GM12878 (cell line): ENCODE data around the gene CD38. TPM values are rescaled to one million over a fixed set of nuclear protein-coding genes. Genes with fewer than 3 reads are reported as not detected.

Experiments
- ATAC-seq: fragments of 200-7000 bp; cut with Tn5 transposase; 3 replicates; pipeline ENCODE4 v1.9.1; 2020; ENCODE audit warnings: mild to moderate bottlenecking, moderate library complexity
- BruUV-seq: library from RNA; stranded (reverse); fragments of 400-500 nt; replicated peaks from 2 replicates; lab custom pipeline; 2021; lab: Mats Ljungman, UMichigan
- CTCF ChIA-PET: fragments of 300-600 bp; sonication (Branson Sonifier 250); formaldehyde crosslinking; extraction: SDS; loops from one replicate; lab custom pipeline; 2021; ENCODE audit warnings: inconsistent platforms; lab: Yijun Ruan, JAX
- POLR2A ChIA-PET: fragments of 350-600 bp; formaldehyde crosslinking; extraction: SDS; loops from one replicate; lab custom pipeline; 2021; ENCODE audit warnings: inconsistent platforms; lab: Charles Lee
- RAD21 ChIA-PET: fragments of 300-600 bp; sonication (Branson Sonifier 250); formaldehyde crosslinking; loops from one replicate; lab custom pipeline; 2023; ENCODE audit warnings: antibody characterized with exemption; ENCODE audit not compliant: unreplicated experiment; lab: Charles Lee
- SMC1A ChIA-PET: fragments of 300-600 bp; sonication (Branson Sonifier 250); formaldehyde crosslinking; loops from one replicate; lab custom pipeline; 2023; ENCODE audit not compliant: unreplicated experiment, uncharacterized antibody; lab: Charles Lee
- DNase-seq: peaks from one replicate; pipeline ENCODE4 v3.0.0-alpha.2; 2011; ENCODE audit warnings: low read depth, low spot score
- FAIRE-seq: peaks from 3 replicates; lab custom pipeline; 2011; peaks lifted over from hg19 to GRCh38; lab: Jason Lieb, UNC
- H2AFZ ChIP-seq: 2 replicates; pipeline ENCODE4 v1.6.0; 2011; ENCODE audit warnings: low read depth, low read length, control low read depth; ENCODE audit not compliant: control insufficient read depth
- H3K27ac ChIP-seq: 2 replicates; pipeline ENCODE4 v1.5.1; 2011; ENCODE audit warnings: control low read depth; ENCODE audit not compliant: control insufficient read depth, insufficient read depth
- H3K27me3 ChIP-seq, 2 experiments: replicated peaks in 1 of 2; 2 replicates each; pipeline versions ENCODE4 v1.6.0 to v1.6.1; 2011; ENCODE audit warnings: low read length in 1 of 2; ENCODE audit not compliant: control insufficient read depth in 2 of 2, insufficient read depth in 2 of 2
- H3K36me3 ChIP-seq, 2 experiments: 2 replicates each; pipeline ENCODE4 v1.5.1; 2011; ENCODE audit warnings: low read length in 1 of 2; ENCODE audit not compliant: control insufficient read depth in 2 of 2, insufficient read depth in 2 of 2
- H3K4me1 ChIP-seq: 2 replicates; pipeline ENCODE4 v1.6.1; 2011; ENCODE audit warnings: mild to moderate bottlenecking, low read length, moderate library complexity, mixed read lengths; ENCODE audit not compliant: control insufficient read depth, insufficient read depth
- H3K4me2 ChIP-seq: 2 replicates; pipeline ENCODE4 v1.6.0; 2011; ENCODE audit warnings: control low read depth; ENCODE audit not compliant: control insufficient read depth, insufficient read depth
- H3K4me3 ChIP-seq: fragments of 200-600 bp; sonication (generic); 2 replicates; pipeline ENCODE4 v1.5.1; 2016
- H3K79me2 ChIP-seq: 2 replicates; pipeline ENCODE4 v1.6.0; 2011; ENCODE audit warnings: low read length; ENCODE audit not compliant: control insufficient read depth, insufficient read depth
- H3K9ac ChIP-seq: 2 replicates; pipeline ENCODE4 v1.8.0; 2011; ENCODE audit warnings: low read length, control low read depth, mixed read lengths; ENCODE audit not compliant: control insufficient read depth, insufficient read depth
- H3K9me3 ChIP-seq: replicated peaks from 3 replicates; pipeline ENCODE4 v1.5.1; 2011; ENCODE audit warnings: mild to moderate bottlenecking, low read length; ENCODE audit not compliant: control insufficient read depth, insufficient read depth
- H4K20me1 ChIP-seq: 2 replicates; pipeline ENCODE4 v1.6.0; 2011; ENCODE audit not compliant: control insufficient read depth, insufficient read depth
- BMI1 ChIP-seq: fragments of 450-650 bp; IDR thresholded peaks from 2 replicates; pipeline ENCODE4 v1.6.1; 2016; ENCODE audit warnings: mild to moderate bottlenecking, moderate library complexity, borderline replicate concordance
- CHD4 ChIP-seq: fragments of 200-600 bp; sonication (generic); IDR thresholded peaks from 2 replicates; pipeline ENCODE4 v1.6.1; 2016; ENCODE audit warnings: mild to moderate bottlenecking
- CREB1 ChIP-seq: IDR thresholded peaks from 2 replicates; pipeline ENCODE4 v1.6.1; 2012; ENCODE audit warnings: low read depth, mild to moderate bottlenecking, inconsistent platforms
- CREM ChIP-seq: IDR thresholded peaks from 2 replicates; pipeline ENCODE4 v1.6.1; 2014; ENCODE audit warnings: antibody characterized with exemption, low read depth
- ETV6 ChIP-seq, 2 experiments: fragments of 450-650 bp in 1 of 2; IDR thresholded peaks in 1 of 2; conservative IDR thresholded peaks in 1 of 2; 2 replicates each; pipeline ENCODE4 v1.6.1; 2014; ENCODE audit warnings: antibody characterized with exemption in 1 of 2, borderline replicate concordance in 1 of 2, low read depth in 1 of 2, mild to moderate bottlenecking in 1 of 2, moderate library complexity in 1 of 2
- MYB ChIP-seq: fragments of 150-350 bp; IDR thresholded peaks from 2 replicates; pipeline ENCODE4 v1.6.1; 2014; ENCODE audit warnings: mild to moderate bottlenecking, low read depth, low read length, borderline replicate concordance
- NFXL1 ChIP-seq: fragments of 450-650 bp; IDR thresholded peaks from 2 replicates; pipeline ENCODE4 v1.6.1; 2017; ENCODE audit warnings: antibody characterized with exemption, mild to moderate bottlenecking, borderline replicate concordance
- POLR2A ChIP-seq: IDR thresholded peaks from 2 replicates; pipeline ENCODE4 v1.6.1; 2011; ENCODE audit warnings: low read depth, mild to moderate bottlenecking, low read length
- RAD51 ChIP-seq: fragments of 450-650 bp; IDR thresholded peaks from 2 replicates; pipeline ENCODE4 v1.6.1; 2016; ENCODE audit warnings: moderate library complexity, mild to moderate bottlenecking, inconsistent platforms
- RB1 ChIP-seq: fragments of 450-650 bp; formaldehyde crosslinking; IDR thresholded peaks from 2 replicates; pipeline ENCODE4 v1.6.1; 2017; ENCODE audit warnings: mild to moderate bottlenecking, borderline replicate concordance
- RBBP5 ChIP-seq: fragments of 200-600 bp; sonication (generic); conservative IDR thresholded peaks from 2 replicates; pipeline ENCODE4 v1.6.1; 2016
- RUNX3 ChIP-seq: IDR thresholded peaks from 2 replicates; pipeline ENCODE4 v1.6.1; 2012; ENCODE audit warnings: low read length, inconsistent platforms
- SIX5 ChIP-seq: IDR thresholded peaks from 2 replicates; pipeline ENCODE4 v1.6.1; 2011; ENCODE audit warnings: mild to moderate bottlenecking, low read depth, low read length, moderate library complexity; ENCODE audit not compliant: severe bottlenecking
- ZBTB40 ChIP-seq: fragments of 450-650 bp; IDR thresholded peaks from 2 replicates; pipeline ENCODE4 v1.6.1; 2016; ENCODE audit warnings: mild to moderate bottlenecking, moderate library complexity, borderline replicate concordance
- WGBS: methylation state at CpG from one replicate; pipeline ENCODE4 v1.1.6; 2016; ENCODE audit warnings: low lambda C conversion rate; ENCODE audit not compliant: insufficient replicate concordance, insufficient coverage; ENCODE audit errors: missing lambda C conversion rate; 5-methylcytosine and 5-hydroxymethylcytosine counted together
- in situ Hi-C: fragments of 300-500 bp; cut with MboI; formaldehyde crosslinking; loops from 9 replicates; pipeline ENCODE4 v1.14.3; 2018; ENCODE audit warnings: mixed read lengths
- intact Hi-C: fragments of 100-400 bp; cut with micrococcal nuclease; formaldehyde crosslinking; loops from one replicate; pipeline ENCODE4 v1.14.2; 2022; ENCODE audit not compliant: unreplicated experiment
- polyA plus RNA-seq, 11 experiments: library from polyadenylated mRNA; depleted of rRNA in 4 of 11; unstranded in 6 of 11; stranded (reverse) in 5 of 11; fragments of >200 nt; fragmentation: Nextera tagmentation in 4 of 11; fragmentation: Illumina TruSeq in 1 of 11; extraction: Ambion mirVana in 4 of 11; extraction: Trizol in 1 of 11; gene quantifications; 1 replicate in 1 of 11; 2 replicates in 10 of 11; pipeline versions ENCODE4 v1.2.1 to v1.2.3, GENCODE V29; 2011 to 2016; ENCODE audit warnings: inconsistent platforms in 2 of 11, missing spikeins in 2 of 11, low read depth in 1 of 11
- total RNA-seq, 4 experiments: library from RNA; depleted of rRNA in 3 of 4; stranded (reverse); fragments of >200 nt in 3 of 4; fragmentation: Illumina TruSeq in 1 of 4; extraction: Trizol in 1 of 4; gene quantifications; 2 replicates each; pipeline versions ENCODE4 v1.2.1 to v1.2.3, GENCODE V29; 2013 to 2021
- TF ChIP-seq, protein P1 (sequence below): fragments of 450-650 bp; formaldehyde crosslinking; IDR thresholded peaks from 2 replicates; pipeline ENCODE4 v1.5.0; 2022; ENCODE audit warnings: mild to moderate bottlenecking, missing genetic modification characterization
- TF ChIP-seq, protein P2 (sequence below): fragments of 150-350 bp; IDR thresholded peaks from 2 replicates; pipeline ENCODE4 v1.6.1; 2014; ENCODE audit warnings: mild to moderate bottlenecking, low read depth, low read length

The CD38 gene
- total and polyA plus RNA-seq, 10 of the 15 experiments (the other 5 are each of a cell fraction or from before 2014, with no cell fraction given), result 3.5 to 39.8 (median 12.7) TPM

DNA sequence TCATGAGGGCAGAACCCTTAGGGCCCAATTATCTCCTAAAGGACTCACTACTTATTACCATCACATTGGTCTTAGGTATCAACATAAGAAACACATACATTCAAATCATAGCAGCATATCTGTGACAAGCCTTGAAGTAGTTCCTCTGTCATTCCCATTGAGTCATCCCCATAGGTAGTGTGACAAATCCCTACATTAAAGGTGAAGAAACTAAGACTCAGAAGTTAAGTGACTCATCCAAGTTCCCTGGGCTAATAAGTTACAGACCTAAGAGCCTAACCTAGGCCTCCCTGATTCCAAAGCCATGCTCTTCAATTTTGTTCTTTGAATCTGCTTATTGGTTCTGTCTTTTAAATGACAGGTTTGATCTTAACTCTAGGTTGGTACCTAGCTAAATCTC is 58.2 kb downstream of the CD38 start (continued):
- no peak for TF ChIP-seq ZBTB40

- Histone ChIP-seq H3K4me3 (no peak overlapping the region), H3K9me3 (no peaks in the 10 kb centered on the region; the same call in 2 of the 3 replicates), H3K9ac (no peak overlapping the region), H3K27ac (no peak overlapping the region), H4K20me1 (no peaks in the 10 kb centered on the region), H3K36me3 (no peaks in the 10 kb centered on the region; a peak in 1 of 4 replicates), H3K79me2 (no peaks in the 10 kb centered on the region), H3K27me3 (no peaks in the 10 kb centered on the region), H3K4me2 (no peak overlapping the region), H3K4me1 (no peaks in the 10 kb centered on the region), H2AFZ (no peak overlapping the region)
- intact Hi-C loops, result no loop called here
- ATAC-seq (no peak), DNase-seq (no peak), FAIRE-seq (no peak)
- ChIA-PET CTCF (interaction anchor here (0.7 kb wide), 1 partner anchor 32 kb away, joined by 3 read pairs; no protein-coding TSS in a partner anchor), SMC1A (interaction anchor here (1.4 kb wide), 1 partner anchor 30 kb away, joined by 5 read pairs; no protein-coding TSS in a partner anchor), RAD21 (no interaction called here), POLR2A (no interaction called here)
- BruUV-seq, result no TSS peak
- in situ Hi-C loops, result no loop called here
- WGBS, result 16% methylated on average over 1 of the region's 1 CpG
- no peak for TF ChIP-seq BMI1
- TF ChIP-seq ETV6 (conservative IDR thresholded peaks at IDR 0.05 in 1 of 2, IDR thresholded peaks at IDR 0.05 in 1 of 2; ENCODE audit: borderline replicate concordance in 1 of 2, low read depth in 1 of 2), result no peak
- TF ChIP-seq RB1, result no peak
- TF ChIP-seq, protein P1, sequence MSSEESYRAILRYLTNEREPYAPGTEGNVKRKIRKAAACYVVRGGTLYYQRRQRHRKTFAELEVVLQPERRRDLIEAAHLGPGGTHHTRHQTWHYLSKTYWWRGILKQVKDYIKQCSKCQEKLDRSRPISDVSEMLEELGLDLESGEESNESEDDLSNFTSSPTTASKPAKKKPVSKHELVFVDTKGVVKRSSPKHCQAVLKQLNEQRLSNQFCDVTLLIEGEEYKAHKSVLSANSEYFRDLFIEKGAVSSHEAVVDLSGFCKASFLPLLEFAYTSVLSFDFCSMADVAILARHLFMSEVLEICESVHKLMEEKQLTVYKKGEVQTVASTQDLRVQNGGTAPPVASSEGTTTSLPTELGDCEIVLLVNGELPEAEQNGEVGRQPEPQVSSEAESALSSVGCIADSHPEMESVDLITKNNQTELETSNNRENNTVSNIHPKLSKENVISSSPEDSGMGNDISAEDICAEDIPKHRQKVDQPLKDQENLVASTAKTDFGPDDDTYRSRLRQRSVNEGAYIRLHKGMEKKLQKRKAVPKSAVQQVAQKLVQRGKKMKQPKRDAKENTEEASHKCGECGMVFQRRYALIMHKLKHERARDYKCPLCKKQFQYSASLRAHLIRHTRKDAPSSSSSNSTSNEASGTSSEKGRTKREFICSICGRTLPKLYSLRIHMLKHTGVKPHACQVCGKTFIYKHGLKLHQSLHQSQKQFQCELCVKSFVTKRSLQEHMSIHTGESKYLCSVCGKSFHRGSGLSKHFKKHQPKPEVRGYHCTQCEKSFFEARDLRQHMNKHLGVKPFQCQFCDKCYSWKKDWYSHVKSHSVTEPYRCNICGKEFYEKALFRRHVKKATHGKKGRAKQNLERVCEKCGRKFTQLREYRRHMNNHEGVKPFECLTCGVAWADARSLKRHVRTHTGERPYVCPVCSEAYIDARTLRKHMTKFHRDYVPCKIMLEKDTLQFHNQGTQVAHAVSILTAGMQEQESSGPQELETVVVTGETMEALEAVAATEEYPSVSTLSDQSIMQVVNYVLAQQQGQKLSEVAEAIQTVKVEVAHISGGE (CRISPR knock-in tag), result no peak
- no peak for TF ChIP-seq POLR2A
- TF ChIP-seq, protein P2, sequence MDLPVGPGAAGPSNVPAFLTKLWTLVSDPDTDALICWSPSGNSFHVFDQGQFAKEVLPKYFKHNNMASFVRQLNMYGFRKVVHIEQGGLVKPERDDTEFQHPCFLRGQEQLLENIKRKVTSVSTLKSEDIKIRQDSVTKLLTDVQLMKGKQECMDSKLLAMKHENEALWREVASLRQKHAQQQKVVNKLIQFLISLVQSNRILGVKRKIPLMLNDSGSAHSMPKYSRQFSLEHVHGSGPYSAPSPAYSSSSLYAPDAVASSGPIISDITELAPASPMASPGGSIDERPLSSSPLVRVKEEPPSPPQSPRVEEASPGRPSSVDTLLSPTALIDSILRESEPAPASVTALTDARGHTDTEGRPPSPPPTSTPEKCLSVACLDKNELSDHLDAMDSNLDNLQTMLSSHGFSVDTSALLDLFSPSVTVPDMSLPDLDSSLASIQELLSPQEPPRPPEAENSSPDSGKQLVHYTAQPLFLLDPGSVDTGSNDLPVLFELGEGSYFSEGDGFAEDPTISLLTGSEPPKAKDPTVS, result no peak
- no peak for TF ChIP-seq NFXL1
- TF ChIP-seq CHD4, result no peak
- TF ChIP-seq RUNX3, result no peak
- TF ChIP-seq CREB1, result no peak
- no peak for TF ChIP-seq SIX5
- no peak for TF ChIP-seq RBBP5
- TF ChIP-seq CREM, result no peak
- TF ChIP-seq MYB, result no peak
- TF ChIP-seq RAD51, result no peak
Measured at GRCh38 chr4:15837591-15837990, 59.5 kb downstream of the CD38 start.
